Activated CD8-positive, alpha-beta memory T cell treated with anti-CD3 and anti-CD28 coated beads for 1 hour (primary cell): ENCODE measurements around the gene TMEM141.
A peak's percentile ranks its signal among the peaks of the same experiment; 100 is the strongest.

ENCODE experiments used
- DNase-seq, 2 donors: peaks; one replicate each; pipeline ENCODE4 v3.0.0-alpha.2; 2020; ENCODE audit warnings: low read depth in 1 of 2; ENCODE audit errors: extremely low read depth in 1 of 2

The TMEM141 gene

GRCh38 chr9:136807281-136808074 is 16.3 kb downstream of the TMEM141 start, which contains the start of gene RABL6:
Gene RABL6 (plus strand): TSS chr9:136807948. CDS start chr9:136808197, 249 bp downstream.
- DNase-seq, result peak; percentile 42 to 71

GRCh38 chr9:136808075-136808805 is 17.1 kb downstream of the TMEM141 start:
- DNase-seq, result peak in 1 of 2 donors; percentile 40

- no peak for DNase-seq
These were observed 17.6 kb downstream of the TMEM141 start for GRCh38 chr9:136808806-136809158.

- no peak for DNase-seq
These were observed 23.7 kb downstream of the TMEM141 start for GRCh38 chr9:136814725-136815421.

DNA sequence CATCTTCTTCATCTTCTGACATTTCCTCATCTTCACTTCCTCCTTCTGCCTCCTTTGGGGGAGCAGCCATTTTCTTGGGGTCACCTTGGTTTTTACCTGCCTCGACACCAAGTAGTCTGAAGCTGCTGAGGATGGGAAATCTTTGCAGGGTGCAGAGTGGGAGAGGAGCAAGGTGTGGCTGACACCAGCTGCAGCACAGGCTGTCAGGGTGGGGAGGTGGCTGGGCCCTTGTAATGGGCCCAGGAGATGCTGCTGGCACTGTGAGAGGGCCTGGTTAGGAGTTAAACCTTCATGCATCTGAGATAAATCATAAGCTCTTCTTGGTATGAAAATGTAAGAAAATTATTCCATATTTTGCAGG is 24.3 kb downstream of the TMEM141 start:
- no peak for DNase-seq

DNA sequence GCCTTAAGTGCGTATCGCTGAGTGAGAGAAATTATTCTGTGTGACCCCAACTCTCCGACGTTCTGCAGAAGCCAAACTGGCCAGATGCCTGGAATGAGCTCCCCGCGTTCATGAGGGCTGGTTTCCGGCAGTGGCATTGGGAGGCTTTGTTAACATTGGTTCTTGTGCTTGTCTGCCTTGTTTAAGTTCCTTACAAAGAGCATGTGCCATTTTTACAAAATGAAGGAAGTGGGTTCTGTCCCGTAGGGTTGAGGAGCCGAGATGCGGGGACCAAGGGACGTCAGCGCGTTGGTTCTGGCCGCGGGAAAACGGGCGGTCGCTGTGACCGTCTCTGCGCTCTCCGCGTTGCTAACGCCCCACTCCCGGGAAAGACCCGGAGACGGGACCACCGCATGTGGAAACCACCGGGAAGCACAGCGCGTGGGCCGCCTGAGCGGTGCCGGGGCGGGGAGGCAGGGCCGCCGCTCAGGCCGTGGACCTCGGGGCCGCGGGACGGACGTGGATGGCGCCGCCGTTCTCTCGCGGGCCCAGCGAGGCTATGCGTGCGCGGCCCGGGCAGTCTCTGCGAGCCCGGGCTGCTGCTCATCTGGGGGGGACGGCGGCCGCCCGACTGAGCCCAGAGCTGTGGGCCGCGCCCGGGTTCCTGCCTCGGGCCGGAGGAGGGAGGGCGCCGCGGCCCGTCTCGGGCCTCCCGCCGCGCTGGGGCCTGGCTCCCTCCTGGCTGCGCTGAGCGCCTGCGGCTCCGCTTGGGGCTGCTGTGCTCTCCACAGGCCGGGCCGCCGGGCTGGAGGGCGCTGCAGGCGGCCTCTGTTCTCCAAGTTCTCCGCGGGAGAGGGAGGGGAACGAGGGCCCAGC is 30.1 kb downstream of the TMEM141 start:
- no peak for DNase-seq

GRCh38 chr9:136821826-136822544 is 30.8 kb downstream of the TMEM141 start:
- no peak for DNase-seq

DNA sequence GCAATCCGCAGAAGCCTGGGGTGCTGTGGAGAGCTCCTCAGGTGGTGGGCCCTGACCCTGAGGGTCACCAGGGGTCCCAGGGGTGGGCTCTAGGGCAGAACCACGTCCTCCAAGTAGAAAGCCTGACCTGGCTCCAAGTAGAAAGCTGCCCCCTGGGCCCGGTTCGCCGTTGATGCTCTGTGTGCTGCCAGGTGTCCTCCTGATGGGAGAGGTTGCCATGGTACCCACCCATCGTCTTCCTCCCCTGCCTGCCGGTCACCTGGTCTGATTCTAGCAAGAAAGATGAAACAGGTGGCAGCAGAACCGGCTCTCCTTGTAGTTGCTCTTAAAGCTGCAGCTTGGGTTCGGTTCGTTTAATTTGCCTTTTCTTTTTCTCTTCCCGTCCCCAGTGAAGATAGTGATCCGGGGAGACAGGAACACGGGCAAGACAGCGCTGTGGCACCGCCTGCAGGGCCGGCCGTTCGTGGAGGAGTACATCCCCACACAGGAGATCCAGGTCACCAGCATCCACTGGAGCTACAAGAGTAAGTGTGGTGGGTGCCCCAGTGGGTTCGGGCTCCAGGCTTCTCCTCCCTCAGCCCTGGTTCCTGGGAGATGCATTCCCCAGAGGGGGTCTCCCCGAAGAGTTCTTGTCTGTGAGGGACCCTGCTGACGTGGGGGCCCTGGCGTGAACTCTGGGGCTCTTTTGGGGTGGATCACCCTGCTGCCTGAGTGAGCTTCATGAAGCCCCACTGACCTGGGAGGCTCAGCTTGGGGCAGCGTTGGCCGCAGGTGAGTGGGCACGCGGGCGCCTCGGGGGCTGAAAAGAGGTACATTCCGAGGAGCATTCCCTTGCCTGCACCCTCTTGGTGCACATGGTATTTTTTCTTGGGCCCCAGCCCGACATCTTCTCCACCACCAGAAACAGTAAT is 32.2 kb downstream of the TMEM141 start:
- no peak for DNase-seq

DNA sequence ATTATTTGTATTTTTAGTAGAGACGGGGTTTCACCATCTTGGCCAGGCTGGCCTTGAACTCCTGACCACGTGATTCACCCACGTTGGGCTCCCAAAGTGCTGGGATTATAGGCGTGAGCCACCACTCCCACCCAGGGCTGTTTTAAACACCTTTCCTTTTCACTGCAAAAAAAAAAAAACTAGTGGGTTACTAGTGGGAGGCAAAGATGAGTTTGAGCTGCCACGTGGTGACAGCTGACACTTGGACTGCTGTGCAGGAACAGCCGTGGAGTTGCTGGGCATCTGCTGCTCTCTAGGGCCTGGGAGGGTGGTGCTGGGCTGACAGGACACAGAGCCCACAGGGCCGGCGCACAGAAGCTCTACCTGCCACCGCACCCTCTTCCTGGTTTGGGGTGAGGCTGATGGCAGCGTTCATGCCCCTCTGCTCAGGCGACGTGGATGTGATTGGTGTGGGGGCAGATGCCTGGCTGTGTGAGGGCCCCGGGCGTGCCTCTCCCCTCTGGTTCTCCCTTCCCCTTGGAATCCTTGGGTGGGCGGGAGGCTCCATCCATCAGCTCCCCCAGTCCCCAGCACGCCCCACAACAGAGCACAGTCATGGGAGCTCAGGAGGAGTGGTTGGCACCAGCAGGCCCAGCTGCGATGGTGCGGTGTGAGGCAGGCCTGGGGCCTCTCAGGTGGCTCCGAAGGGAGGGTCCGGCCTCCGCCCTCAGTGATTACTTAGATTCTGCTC is 33.5 kb downstream of the TMEM141 start:
- DNase-seq, result no peak

- no peak for DNase-seq
These were observed 34.4 kb downstream of the TMEM141 start for GRCh38 chr9:136825295-136826187.

- DNase-seq, result no peak
These were observed 35.0 kb downstream of the TMEM141 start for GRCh38 chr9:136826188-136826541.

- DNase-seq, result no peak
These were observed 35.8 kb downstream of the TMEM141 start for GRCh38 chr9:136826703-136827582.

DNA sequence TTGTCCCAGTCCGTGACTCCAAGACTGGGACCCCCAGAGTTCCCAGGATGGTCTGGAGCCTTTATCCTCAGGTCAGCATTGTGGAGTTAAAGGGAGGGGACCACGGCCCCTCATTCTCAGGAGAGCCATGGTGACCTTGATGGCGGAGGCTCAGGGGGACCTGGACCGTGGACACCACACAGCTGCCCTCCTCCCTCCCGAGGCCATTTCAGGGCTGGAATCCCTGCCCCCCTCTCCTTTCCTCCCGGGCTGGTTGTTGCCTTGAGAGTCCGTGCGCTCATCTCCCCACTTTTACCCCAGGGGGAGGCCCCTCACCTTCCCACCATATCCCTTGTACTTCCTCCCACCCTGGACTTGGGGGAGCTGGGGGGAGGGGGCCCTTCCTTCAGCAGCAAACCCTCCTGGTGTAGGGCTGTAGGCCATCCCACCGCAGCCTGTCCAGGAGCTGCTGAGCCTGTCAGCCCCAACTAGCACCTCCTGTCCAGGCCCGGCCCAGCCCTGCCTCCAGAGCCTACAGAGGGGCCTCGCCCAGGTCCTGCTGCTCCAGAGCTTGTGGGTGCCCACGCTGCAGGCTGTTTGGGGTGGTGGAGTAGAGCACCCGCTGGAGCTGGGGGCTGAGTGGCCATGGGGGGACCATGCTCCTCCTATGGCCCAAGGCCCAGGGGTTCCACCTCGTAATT is 36.8 kb downstream of the TMEM141 start:
- DNase-seq, result no peak

- no peak for DNase-seq
These were observed 37.5 kb downstream of the TMEM141 start for GRCh38 chr9:136828474-136829140.

GRCh38 chr9:136829412-136829811 is 38.3 kb downstream of the TMEM141 start:
- no peak for DNase-seq
